GM19238 (cell line): ENCODE measurements around the gene CREB5.

Source experiments
- DNase-seq: peaks from one replicate; pipeline ENCODE4 v3.0.0; 2011; ENCODE audit warnings: low spot score; ENCODE audit not compliant: insufficient read length

Gene CREB5

DNA sequence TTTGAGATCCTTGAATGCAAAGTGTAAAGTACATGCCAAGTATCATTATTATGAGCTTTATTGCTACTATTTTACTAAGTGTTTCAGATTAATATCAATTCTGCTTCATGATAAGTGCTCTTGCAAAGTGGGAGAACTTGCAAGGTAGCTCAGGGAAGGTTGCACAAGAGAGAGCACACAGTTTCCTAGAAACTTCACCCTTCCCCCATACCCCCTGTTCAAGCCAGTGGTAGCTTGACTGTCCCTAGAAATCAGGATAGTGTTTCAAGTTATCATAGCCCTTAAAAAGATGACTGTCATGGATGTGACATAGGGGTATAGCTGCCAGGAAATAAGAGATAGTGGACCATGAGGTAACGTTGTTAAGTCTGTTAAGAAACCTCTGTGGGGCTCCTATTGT is 294.3 kb downstream of the CREB5 start:
- DNase-seq, result no peak

DNA sequence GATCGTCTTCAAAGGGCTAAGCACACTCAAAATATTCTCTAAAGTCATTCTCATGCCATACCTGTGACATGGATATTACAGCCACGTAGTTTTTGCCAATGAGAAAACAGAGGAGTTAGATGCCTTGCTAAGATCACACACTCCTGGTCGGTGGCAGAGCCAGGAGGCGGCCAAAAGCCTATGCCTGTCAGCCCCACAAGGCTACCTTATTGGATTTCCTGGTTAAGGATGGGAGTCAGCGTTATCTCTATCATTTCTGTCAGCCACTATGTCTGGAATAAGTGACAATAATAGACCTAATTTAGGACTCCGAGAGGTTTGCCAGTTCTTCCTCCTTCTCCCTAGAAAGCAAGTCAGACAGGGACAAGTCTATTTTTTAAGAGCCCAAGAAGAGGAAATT is 295.0 kb downstream of the CREB5 start:
- DNase-seq, result no peak

DNA sequence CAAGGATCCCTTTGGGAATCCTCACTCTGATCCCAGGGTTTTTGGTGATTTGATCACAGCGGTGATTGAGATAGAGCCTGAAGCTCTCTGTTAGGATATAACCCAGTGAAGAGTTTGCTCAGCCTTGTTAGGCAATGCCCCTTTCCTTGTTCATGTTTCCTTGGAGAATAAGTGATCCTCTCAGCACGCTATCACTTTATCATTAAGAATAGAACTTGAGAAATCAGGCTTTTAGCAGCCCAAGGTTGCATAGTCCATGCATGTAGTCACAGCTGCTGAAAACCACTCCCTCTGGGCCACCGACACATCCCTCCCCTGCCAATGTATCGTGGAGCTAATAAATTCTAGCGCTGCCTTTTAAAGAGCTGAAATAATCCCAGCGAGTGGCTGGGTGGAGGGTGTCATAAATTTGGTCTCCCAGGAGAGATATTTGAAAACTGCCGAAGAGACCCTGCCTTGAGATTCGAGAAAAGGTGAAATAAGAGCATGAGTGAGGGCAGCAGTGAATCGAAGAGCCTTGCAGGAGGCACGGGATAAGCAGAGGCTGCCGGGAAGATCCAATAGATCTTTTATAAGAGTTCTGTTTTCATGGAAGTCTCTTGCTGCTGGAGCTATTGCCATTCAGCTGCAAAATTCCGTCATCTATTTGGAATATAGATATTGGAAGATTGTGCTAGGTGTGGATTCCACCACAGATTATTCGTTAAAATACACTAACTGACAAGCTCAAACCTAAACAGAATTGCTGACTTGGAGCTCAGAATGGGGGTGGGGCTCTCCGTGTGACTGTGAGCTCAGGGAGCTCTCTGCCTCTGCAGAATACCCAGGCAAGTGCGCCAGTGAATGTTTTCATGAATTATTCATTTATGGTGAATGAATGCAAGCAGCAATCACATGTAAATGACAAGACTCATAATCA is 296.0 kb downstream of the CREB5 start:
- DNase-seq, result no peak

DNA sequence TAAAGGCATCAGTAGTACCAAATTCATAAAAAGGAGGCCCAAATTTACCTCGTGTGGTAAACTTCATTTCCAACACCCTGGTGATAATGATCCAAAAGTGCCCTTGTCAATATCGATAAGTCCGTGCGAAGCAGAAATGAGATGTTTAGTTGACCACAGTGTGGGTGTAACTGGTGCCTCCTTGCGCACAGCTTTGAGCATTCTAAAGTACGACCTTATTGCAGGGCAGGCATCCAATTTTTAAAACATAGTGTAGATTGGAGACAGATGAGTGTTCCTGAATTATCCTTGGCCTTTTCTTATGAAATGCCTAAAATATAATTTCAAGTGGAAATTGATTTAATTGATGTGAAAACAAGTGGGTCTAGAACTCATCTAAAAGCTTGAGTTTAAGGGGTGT is 297.4 kb downstream of the CREB5 start:
- DNase-seq, result no peak

DNA sequence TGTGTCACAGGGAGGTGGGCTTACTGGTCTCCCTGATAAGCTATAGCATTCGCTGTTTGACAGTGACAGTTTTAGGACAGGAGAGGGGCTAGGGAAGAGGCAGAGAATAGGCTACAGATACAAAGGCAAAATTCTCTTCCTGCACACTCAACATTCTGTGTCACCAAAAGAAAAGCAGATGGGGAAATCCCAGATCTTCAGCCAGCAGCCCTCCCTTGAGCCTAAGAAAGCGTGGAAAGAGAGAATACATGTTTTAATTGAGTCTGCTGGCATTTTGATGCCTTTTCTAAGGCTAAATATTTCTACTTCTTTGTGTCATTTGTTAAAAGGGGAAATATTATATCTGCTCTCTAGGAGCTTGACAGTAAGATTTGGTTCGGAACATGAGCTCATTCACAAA is 298.8 kb downstream of the CREB5 start:
- DNase-seq, result no peak

DNA sequence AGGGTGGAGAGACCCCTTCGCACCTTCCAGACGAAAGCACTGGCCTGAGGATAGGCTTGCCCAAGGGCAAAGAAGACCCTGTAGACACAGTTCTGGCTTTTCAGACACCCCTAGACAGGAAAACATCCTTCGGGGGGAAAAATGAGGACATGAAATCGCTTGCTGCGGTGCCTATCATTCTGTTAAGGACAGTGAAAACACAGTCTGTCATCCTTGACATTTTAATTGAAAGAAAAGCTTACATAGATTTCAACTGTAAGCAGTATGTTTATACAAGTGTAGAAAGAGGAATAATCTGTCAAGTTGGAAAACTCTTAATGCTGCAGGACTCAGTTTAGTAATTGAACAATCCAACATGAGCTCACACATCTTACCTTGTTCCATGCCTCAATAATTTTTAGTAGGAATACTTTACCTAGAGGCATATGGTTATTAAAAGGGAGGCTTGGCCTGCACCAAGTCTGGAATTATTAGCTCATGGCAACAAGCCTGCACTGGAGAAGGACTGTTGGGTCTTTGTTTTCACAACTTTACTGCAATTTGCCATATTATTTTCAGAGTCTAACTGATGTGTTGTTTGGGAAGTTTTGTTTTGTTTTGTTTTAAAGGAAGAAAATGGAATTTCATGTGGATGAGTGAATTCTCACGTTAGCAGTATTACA is 302.3 kb downstream of the CREB5 start:
- DNase-seq, result no peak

DNA sequence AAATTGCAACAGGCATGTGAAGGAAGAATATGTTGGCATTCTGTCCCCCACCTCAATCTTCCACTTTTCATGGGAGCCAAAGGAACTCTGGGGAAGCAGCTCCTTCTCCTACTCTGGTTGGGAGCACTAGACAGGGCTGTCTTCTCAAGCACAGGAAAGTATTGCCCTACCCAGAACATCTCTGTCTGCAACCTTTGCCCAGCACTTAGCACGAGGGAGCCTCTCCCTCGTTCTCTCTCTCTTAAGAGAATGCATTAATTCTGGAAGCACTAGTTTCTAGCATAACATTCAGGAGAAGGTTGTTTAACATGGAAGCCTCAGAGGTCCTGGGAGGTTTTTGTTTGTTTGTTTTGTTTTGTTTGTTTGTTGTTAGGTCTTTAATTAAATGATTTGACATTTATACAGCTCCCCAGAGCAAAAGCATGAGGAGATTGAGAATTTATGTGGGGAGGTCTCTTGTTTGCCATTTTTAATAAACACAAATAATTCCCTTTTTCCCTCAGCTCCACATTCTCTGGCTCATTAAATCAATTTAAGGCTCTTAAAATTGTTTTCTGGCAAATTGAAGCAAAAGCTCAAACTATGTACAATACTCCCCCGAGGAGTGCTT is 305.2 kb downstream of the CREB5 start:
- DNase-seq, result no peak

DNA sequence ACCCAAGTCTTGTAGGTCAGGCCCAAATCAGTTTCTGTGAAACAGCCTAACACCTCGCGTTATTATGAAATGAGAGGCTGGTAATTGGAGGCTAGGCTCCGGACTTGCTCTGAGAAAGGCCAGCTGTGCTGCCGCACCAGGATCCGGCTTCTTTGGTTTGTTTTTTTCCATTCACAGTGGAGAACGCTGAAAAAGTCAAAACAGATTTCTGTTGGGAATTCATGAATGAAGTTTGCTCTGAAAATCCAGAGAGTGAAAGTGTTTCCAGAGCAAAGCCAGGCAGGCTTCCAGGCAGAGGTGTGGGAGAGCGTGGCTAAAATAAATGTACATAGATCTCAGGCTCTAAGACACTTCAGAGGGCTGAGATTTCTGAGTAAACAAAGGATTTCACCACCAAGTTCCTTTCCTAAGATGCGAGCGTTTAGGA is 305.8 kb downstream of the CREB5 start:
- no peak for DNase-seq

DNA sequence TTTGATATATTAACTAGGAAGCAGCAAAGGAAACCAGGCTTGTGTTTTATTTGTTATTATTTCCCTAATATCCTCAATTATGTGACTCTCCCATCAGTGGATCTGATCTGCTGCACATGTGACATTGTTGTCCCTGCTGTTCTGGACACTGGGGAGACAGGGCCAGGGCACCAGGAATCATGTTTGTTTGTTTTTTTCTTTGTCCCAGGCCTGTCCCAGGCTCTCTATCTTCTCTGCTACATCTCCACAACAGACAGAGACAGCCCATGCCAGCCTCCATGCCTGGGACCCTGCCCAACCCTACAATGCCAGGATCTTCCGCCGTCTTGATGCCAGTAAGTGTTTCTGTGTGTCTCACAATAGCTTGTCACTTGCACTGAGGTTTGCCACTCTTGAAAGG is 306.2 kb downstream of the CREB5 start:
- no peak for DNase-seq

DNA sequence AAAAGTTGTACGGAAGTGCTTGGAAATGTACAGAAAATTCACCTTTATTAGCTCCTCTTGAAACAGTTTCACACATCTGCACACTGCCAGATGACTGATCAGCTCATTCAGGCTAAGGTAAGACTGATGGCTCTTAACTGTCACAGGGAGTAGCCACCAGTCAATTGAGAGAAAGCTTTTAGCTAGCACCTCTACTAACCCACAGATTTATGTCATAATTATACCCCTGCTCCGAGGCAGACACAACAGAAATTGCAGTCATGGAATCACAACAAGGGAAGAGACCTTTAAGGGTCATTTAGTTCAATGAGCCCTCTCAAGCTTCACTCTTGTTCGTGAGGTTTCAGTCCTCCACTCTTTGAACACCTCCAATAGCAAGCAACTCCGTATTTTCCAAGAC is 310.4 kb downstream of the CREB5 start:
- no peak for DNase-seq

DNA sequence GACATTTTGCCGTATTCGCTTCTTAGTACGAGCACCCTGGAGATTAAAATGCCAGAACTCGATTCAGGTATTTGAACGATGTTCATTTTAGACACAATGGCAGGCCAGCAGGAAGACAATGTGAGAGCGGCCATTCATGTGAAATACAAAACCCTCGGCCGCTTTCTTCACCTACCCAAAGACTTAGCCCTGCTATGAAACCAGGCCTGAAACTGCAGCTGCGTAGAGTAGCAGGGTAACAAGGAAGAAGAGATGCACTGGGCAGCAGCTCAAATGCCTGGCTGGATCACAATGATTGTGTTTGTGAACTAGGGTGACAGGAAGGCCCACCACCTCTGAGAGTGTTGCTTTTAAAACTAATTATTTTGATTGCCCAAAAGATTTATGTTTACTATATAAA is 311.0 kb downstream of the CREB5 start:
- no peak for DNase-seq

DNA sequence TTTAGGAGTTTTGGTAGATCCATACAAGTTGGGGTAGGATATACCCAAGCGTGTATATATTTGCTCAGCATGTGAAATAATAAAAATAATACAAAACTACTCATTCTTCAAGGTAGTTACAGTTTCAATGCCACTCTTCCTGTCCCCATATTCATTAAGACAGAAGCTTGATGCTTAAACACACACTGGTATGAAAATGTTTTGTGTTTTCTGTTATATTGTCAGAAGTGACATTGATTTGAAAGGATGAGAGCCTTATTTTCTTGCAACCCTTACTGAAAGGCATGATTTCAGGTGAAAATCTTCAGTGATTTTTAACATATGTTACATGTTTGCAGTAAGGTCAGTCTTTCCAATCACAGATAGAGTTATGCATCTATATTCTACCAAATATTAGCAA is 312.2 kb downstream of the CREB5 start:
- no peak for DNase-seq

DNA sequence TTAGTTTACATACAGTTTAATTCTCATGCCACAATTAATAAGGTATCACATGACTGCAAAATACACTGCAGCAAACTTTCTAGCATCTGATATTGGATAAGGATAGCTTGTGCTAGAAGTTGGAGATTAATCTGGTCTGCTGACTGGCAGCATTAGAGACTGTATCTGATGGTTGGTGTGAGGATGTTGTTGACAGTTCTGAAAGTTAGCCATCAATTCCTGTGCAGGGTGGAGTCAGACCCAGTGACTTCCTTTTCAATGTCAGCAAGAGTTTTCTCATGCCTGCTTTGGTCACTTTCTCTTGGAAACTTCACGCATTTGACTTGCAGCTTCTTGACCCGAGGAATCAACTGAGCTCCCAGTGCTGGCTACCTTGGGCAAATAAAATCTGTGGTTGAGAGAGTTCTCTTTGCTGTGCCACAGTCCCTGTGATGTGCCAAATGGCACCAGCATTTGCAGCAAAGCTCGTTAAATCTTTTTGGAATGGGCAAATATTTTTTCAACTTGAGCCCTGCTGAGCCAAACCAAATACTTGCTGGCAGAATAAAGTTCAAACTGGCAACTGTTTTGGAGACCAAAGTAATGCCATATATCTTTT is 312.8 kb downstream of the CREB5 start:
- no peak for DNase-seq

DNA sequence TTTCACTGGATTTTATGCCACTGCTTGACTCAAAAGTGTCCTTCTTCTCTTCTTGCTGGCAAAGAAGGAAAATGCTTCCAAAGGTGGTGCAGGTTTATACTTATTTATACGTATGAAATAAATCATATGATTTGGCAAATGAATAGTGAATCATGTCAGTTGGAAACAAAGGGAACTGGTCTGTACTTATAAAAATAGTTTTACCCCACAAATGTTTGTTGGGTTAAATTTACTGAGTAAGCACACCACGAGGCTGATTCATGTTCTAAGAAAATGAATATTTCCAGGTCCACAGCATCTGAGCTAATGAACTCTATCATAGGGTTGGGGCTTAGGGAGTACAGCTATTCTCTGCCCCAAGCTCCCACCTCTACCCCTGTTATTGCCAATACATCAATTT is 313.6 kb downstream of the CREB5 start:
- no peak for DNase-seq

DNA sequence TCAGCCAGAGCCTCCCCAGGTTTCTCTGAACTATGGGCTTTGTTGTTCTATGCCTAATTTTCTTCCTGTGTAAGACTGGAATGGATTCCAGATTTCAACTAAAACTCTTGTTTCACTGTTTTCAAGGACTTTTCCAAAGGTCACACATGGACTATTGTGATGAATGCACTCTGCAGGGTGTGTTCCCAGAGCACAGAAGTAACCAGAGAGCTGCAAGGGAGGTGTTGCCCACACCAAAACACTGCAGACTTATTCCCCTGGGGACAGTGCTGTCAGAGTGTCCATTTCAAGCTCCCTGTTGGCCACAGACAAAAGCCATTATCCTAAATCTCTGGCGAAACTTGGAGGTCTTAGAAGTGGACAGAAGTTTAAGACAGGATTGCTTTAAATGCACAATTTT is 314.2 kb downstream of the CREB5 start:
- DNase-seq, result no peak

DNA sequence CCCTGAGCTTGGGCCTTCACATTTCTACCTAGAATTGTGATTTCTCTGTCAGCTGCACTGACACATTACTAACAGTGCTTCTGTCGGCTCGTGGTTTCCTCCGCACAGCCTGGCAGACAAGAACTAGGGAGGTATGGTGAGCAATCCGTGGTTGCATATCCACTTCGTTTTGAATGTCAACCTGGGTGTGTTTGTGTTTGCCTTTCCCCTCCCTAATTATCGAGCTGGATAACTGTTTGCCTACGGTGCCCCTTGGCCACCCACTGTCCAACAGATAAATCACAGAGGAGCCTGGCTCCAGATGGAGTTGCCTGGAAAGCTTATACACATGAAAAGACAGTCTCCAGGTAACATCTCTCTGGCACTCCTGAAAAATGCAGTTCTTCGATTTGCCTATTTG is 317.0 kb downstream of the CREB5 start:
- DNase-seq, result no peak

DNA sequence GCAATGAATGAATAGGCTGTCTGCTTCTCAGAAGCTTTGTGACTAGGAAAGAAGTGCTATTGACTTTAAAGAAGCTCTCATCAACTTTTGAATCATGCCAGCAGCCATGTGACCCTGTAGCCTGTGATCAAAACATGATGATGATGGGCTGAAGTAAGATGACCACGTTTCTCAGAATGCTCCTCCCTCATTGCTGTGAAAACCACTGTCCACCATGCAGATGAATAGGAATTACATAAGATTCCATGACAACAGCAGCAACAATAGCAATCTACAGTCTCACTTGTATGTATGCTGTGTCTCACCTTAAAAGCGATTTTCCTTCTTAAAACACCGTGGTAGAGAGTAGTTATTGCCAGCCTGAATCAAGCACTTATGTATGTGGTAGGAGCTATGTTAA is 317.4 kb downstream of the CREB5 start:
- no peak for DNase-seq

DNA sequence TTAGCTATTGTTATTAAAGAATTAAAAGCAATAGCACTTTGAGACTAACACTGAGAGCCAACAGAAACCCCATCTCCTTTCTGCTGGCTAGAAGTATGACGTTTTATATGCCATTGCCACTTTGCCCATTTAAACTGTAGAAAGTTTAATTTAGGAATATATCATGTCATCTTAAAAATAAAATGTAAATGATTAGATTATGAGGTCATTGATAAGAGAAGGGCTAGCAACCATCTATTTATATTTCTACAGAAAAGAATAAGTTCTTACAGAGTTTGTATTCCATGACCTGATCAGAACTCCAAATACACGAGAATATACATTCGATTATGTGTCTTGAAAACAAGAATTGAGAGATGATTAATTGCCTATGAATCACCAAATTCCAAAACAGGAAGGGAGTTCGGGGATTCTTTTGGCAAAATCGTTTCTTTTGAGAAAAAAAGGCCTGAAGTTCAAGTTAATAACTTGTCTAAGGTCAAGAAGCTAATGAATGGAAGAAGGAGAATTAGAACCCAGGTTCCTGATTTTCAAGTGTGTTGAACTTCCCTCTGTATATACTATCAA is 318.9 kb downstream of the CREB5 start:
- no peak for DNase-seq

DNA sequence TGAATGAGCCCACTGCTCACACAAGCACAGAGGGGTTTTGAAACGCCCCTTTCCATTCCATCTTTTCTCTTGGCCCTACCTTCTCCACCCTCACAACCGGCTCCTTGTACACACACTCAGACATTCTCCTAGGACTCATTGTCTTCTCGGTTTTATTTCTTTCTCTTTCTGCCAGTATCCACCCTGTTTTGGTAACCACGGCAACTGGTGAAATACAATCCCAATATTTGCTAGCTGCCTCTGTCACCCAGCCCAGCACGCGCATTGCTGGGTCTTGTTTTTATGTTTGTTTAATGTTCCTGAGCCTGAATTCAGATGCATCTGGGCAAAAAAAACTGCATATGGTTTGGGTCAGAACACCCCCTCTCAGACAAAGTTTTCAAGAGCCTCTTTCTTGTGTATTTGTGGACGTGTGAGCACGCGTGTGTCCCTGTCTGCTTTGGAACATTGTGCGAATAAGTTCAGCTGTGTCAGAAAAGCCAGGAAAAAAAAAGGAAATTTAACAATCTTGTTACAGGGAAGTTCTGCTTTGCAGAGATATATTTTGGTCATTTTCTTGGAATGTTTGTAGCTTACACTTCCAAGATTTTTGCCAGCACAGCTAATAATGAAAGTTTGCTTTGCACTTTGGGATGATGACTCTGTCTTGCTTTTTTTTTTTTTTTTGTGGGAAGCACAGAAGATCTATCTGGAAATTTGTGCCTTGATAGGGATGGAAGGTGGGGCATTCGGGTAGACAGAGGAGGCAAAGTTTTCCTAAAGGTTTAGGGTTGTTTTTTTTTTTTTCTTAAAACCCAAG is 320.0 kb downstream of the CREB5 start:
- DNase-seq, result no peak

DNA sequence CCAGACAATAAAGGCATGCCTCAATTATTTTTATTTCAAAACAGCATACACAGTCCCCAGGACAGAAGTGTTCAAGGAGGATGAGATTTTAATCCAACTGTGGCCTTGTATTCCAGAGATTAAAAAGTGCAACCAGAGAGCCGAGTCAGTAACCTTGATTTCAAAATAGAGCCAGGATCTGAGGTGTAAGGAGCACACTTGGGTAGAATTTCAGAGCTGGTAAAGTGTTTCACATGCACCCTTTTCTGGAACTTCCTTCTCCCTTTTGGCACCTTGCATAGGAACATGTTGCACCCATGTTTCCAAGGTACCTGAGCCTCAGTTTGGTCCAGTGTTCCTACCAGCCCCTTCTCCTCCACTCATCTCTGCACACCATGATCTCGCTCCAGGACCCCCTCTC is 320.7 kb downstream of the CREB5 start:
- no peak for DNase-seq

DNA sequence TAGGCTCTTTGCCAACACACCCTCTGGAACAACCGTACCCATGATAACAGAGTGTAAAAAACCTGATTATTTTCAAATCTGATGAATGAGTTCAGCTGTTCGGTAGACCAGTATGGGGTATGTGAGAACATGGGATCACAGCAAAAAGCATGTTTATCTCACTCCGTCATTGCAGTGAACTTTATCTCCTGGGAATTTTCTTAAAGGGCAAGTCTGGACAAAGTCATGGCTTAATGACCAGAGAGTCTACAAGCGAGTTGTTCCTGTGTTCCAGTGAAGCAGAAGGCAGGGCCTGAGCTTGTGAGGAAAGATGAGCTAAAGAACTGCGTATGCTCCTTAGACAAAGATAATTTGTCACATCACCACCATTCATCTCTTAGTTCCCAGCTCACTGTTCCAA is 326.1 kb downstream of the CREB5 start:
- no peak for DNase-seq
